RWPE1 (cell line): ENCODE measurements around the gene GPRIN3.

Experiments
- CTCF ChIA-PET: fragments of 350-600 bp; sonication (Branson Sonifier 250); formaldehyde crosslinking; extraction: SDS; loops from one replicate; lab custom pipeline; 2021; lab: Yijun Ruan, JAX
- POLR2A ChIA-PET: fragments of 400-600 bp; formaldehyde crosslinking; extraction: SDS; loops from one replicate; lab custom pipeline; 2020; ENCODE audit warnings: antibody characterized with exemption; ENCODE audit not compliant: low non-redundant PET; lab: Yijun Ruan, JAX
- DNase-seq: peaks from one replicate; pipeline ENCODE4 v3.0.0; 2012; ENCODE audit warnings: low spot score
- H3K27ac ChIP-seq: fragments of 450-650 bp; 2 replicates; pipeline ENCODE4 v1.5.1; 2017
- CTCF ChIP-seq: fragments of 450-650 bp; conservative IDR thresholded peaks from 2 replicates; pipeline ENCODE4 v1.5.1; 2017; ENCODE audit warnings: low read depth, mild to moderate bottlenecking

The GPRIN3 gene

GRCh38 chr4:89308161-89308500 lies 531 bp upstream of the GPRIN3 start:
- POLR2A ChIA-PET: no interaction called here
- TF ChIP-seq CTCF: no peak
- no peak overlapping the region for H3K27ac ChIP-seq
- CTCF ChIA-PET: interaction anchor here (0.7 kb wide), 1 partner anchor 68 kb away, joined by 3 read pairs; no protein-coding TSS in a partner anchor
- DNase-seq: no peak

- CTCF ChIA-PET: no interaction called here
- POLR2A ChIA-PET: no interaction called here
- no peak for TF ChIP-seq CTCF
- no peak for DNase-seq
- H3K27ac ChIP-seq: no peak overlapping the region
Observed at GRCh38 chr4:89307178-89307445, 488 bp downstream of the GPRIN3 start.

GRCh38 chr4:89306486-89307177 lies 968 bp downstream of the GPRIN3 start:
- no peak for DNase-seq
- no peak overlapping the region for H3K27ac ChIP-seq
- TF ChIP-seq CTCF: no peak
- CTCF ChIA-PET: no interaction called here
- POLR2A ChIA-PET: no interaction called here

- no peak for DNase-seq
- ChIA-PET POLR2A (no interaction called here), CTCF (interaction anchor here (0.6 kb wide), 1 partner anchor 262 kb away, joined by 3 read pairs; no protein-coding TSS in a partner anchor)
- TF ChIP-seq CTCF: no peak
- H3K27ac ChIP-seq: no peak overlapping the region
Observed at GRCh38 chr4:89305712-89306437, 1.7 kb downstream of the GPRIN3 start.

GRCh38 chr4:89305028-89305427 lies 2.6 kb downstream of the GPRIN3 start:
- H3K27ac ChIP-seq: no peak overlapping the region
- no peak for DNase-seq
- POLR2A ChIA-PET: no interaction called here
- no peak for TF ChIP-seq CTCF
- CTCF ChIA-PET: no interaction called here

- CTCF ChIA-PET: interaction anchor here (0.7 kb wide), 1 partner anchor 1752 kb away, joined by 3 read pairs; no protein-coding TSS in a partner anchor
- no peak overlapping the region for H3K27ac ChIP-seq
- POLR2A ChIA-PET: no interaction called here
- DNase-seq: no peak
- no peak for TF ChIP-seq CTCF
Observed at GRCh38 chr4:89303814-89304388, 3.7 kb downstream of the GPRIN3 start.
